H9 (cell line): ENCODE measurements around the gene FLRT2. TPM values are rescaled to one million over a fixed set of nuclear protein-coding genes. Genes with fewer than 3 reads are reported as not detected.
A peak's percentile ranks its signal among the peaks of the same experiment; 100 is the strongest.

Source experiments
- DNase-seq: peaks from one replicate; pipeline ENCODE4 v3.0.0-alpha.2; 2017
- H2AFZ ChIP-seq: one replicate; pipeline ENCODE4 v1.6.1; 2013; ENCODE audit warnings: mild to moderate bottlenecking, low read length, control low read depth, moderate library complexity
- H2AK5ac ChIP-seq: 2 replicates; pipeline ENCODE4 v1.6.1; 2013; ENCODE audit warnings: low read length, control low read depth, mixed read lengths; ENCODE audit not compliant: insufficient read length
- H2BK120ac ChIP-seq: one replicate; pipeline ENCODE4 v1.6.1; 2013; ENCODE audit warnings: low read depth, mild to moderate bottlenecking, low read length, control low read depth, inconsistent platforms; ENCODE audit not compliant: poor library complexity, severe bottlenecking
- H2BK12ac ChIP-seq: 2 replicates; pipeline ENCODE4 v1.6.1; 2013; ENCODE audit warnings: low read length, control low read depth, mixed read lengths, low read depth; ENCODE audit not compliant: insufficient read length
- H2BK15ac ChIP-seq: 2 replicates; pipeline ENCODE4 v1.6.1; 2013; ENCODE audit warnings: low read depth, low read length, control low read depth
- H2BK20ac ChIP-seq: one replicate; pipeline ENCODE4 v1.6.1; 2013; ENCODE audit warnings: low read depth, mild to moderate bottlenecking, low read length, control low read depth, inconsistent platforms; ENCODE audit not compliant: poor library complexity, severe bottlenecking
- H2BK5ac ChIP-seq: 2 replicates; pipeline ENCODE4 v1.6.1; 2013; ENCODE audit warnings: low read length, control low read depth, mixed read lengths; ENCODE audit not compliant: insufficient read length
- H3K14ac ChIP-seq: 2 replicates; pipeline ENCODE4 v1.6.1; 2013; ENCODE audit warnings: low read length, control low read depth; ENCODE audit not compliant: insufficient read depth
- H3K18ac ChIP-seq: 2 replicates; pipeline ENCODE4 v1.6.1; 2013; ENCODE audit warnings: low read depth, mild to moderate bottlenecking, mixed read lengths, low read length, control low read depth; ENCODE audit not compliant: insufficient read length
- H3K23ac ChIP-seq: 2 replicates; pipeline ENCODE4 v1.6.1; 2013; ENCODE audit warnings: low read length, control low read depth, mixed read lengths, low read depth; ENCODE audit not compliant: insufficient read length
- H3K23me2 ChIP-seq: 2 replicates; pipeline ENCODE4 v1.6.1; 2013; ENCODE audit warnings: low read depth, mild to moderate bottlenecking, mixed read lengths, low read length, control low read depth; ENCODE audit not compliant: insufficient read length, poor library complexity, severe bottlenecking
- H3K27ac ChIP-seq: 2 replicates; pipeline ENCODE4 v1.5.1; 2013; ENCODE audit warnings: low read length, control low read depth, mixed read lengths, low read depth; ENCODE audit not compliant: insufficient read length
- H3K27me3 ChIP-seq: 2 replicates; pipeline ENCODE4 v1.6.1; 2013; ENCODE audit warnings: low read length, control low read depth, inconsistent platforms; ENCODE audit not compliant: insufficient read depth
- H3K4ac ChIP-seq: 2 replicates; pipeline ENCODE4 v1.6.1; 2013; ENCODE audit warnings: low read depth, mild to moderate bottlenecking, control low read depth, inconsistent platforms, low read length, moderate library complexity
- H3K4me1 ChIP-seq: 2 replicates; pipeline ENCODE4 v1.6.1; 2013; ENCODE audit warnings: low read length, control low read depth, inconsistent platforms; ENCODE audit not compliant: insufficient read depth
- H3K4me2 ChIP-seq: 2 replicates; pipeline ENCODE4 v1.6.1; 2013; ENCODE audit warnings: low read length, control low read depth, mixed read lengths; ENCODE audit not compliant: insufficient read length, insufficient read depth
- H3K56ac ChIP-seq: 2 replicates; pipeline ENCODE4 v1.6.1; 2013; ENCODE audit warnings: low read depth, mild to moderate bottlenecking, mixed read lengths, low read length, control low read depth; ENCODE audit not compliant: insufficient read length
- H3K79me1 ChIP-seq: 2 replicates; pipeline ENCODE4 v1.6.1; 2013; ENCODE audit warnings: low read depth, mild to moderate bottlenecking, moderate library complexity, low read length, control low read depth, inconsistent platforms; ENCODE audit not compliant: insufficient read depth, poor library complexity, severe bottlenecking
- H3K79me2 ChIP-seq: 2 replicates; pipeline ENCODE4 v1.6.1; 2013; ENCODE audit warnings: low read length, control low read depth, inconsistent platforms; ENCODE audit not compliant: insufficient read depth
- H3K9ac ChIP-seq: 2 replicates; pipeline ENCODE4 v1.6.1; 2013; ENCODE audit warnings: low read length, control low read depth, mixed read lengths; ENCODE audit not compliant: insufficient read length; ENCODE audit errors: extremely low read depth
- H3K9me3 ChIP-seq: one replicate; pipeline ENCODE4 v1.6.1; 2013; ENCODE audit warnings: low read depth, low read length, inconsistent platforms; ENCODE audit not compliant: control insufficient read depth
- H3T11ph ChIP-seq: one replicate; pipeline ENCODE4 v1.6.1; 2013; ENCODE audit warnings: mild to moderate bottlenecking, low read length, control low read depth, inconsistent platforms
- H4K20me1 ChIP-seq: one replicate; pipeline ENCODE4 v1.6.1; 2013; ENCODE audit not compliant: control insufficient read depth, insufficient read length, insufficient read depth
- H4K5ac ChIP-seq: 2 replicates; pipeline ENCODE4 v1.6.1; 2013; ENCODE audit warnings: low read depth, mild to moderate bottlenecking, mixed read lengths, low read length, control low read depth; ENCODE audit not compliant: insufficient read length
- H4K8ac ChIP-seq: replicated peaks from 2 replicates; pipeline ENCODE4 v1.6.1; 2013; ENCODE audit warnings: low read length, control low read depth, mixed read lengths, low read depth; ENCODE audit not compliant: insufficient read length
- H4K91ac ChIP-seq: 2 replicates; pipeline ENCODE4 v1.6.1; 2013; ENCODE audit warnings: low read depth, mild to moderate bottlenecking, moderate library complexity, mixed read lengths, low read length, control low read depth; ENCODE audit not compliant: insufficient read length
- H3K27ac Mint-ChIP-seq, 3 experiments: 2 replicates in 2 of 3; 3 replicates in 1 of 3; pipeline ENCODE4 v1.8.0; 2020 to 2021; ENCODE audit warnings: mixed read lengths in 3 of 3, mild to moderate bottlenecking in 1 of 3, moderate library complexity in 1 of 3
- H3K27me3 Mint-ChIP-seq: 2 replicates; pipeline ENCODE4 v1.8.0; 2021; ENCODE audit warnings: low read depth, mild to moderate bottlenecking, moderate library complexity, mixed read lengths
- H3K36me3 Mint-ChIP-seq, 3 experiments: 2 replicates in 2 of 3; 3 replicates in 1 of 3; pipeline ENCODE4 v1.8.0; 2020 to 2021; ENCODE audit warnings: low read depth in 3 of 3, mixed read lengths in 3 of 3; ENCODE audit not compliant: insufficient read depth in 1 of 3
- H3K4me1 Mint-ChIP-seq, 2 experiments: 2 replicates each; pipeline ENCODE4 v1.8.0; 2020; ENCODE audit warnings: mixed read lengths in 2 of 2
- H3K4me3 Mint-ChIP-seq, 2 experiments: 2 replicates in 1 of 2; 3 replicates in 1 of 2; pipeline ENCODE4 v1.8.0; 2020 to 2021; ENCODE audit warnings: mild to moderate bottlenecking in 2 of 2, mixed read lengths in 2 of 2, moderate library complexity in 1 of 2
- H3K9me3 Mint-ChIP-seq, 2 experiments: 2 replicates in 1 of 2; 3 replicates in 1 of 2; pipeline ENCODE4 v1.8.0; 2020; ENCODE audit warnings: mild to moderate bottlenecking in 2 of 2, mixed read lengths in 2 of 2, moderate library complexity in 1 of 2
- WGBS: extraction: QIAGEN DNeasy Blood & Tissue Kit; methylation state at CpG from one replicate; pipeline ENCODE4 v1.1.7; 2013; ENCODE audit warnings: missing lambda C conversion rate, low lambda C conversion rate, mixed read lengths; ENCODE audit not compliant: insufficient read length; ENCODE audit errors: extremely low coverage; 5-methylcytosine and 5-hydroxymethylcytosine counted together
- total RNA-seq: library from RNA; stranded (reverse); gene quantifications from 2 replicates; pipeline ENCODE4 v1.2.1, GENCODE V29; 2021
- TF ChIP-seq, protein P1 (sequence below): fragments of 200-600 bp; sonication (generic); conservative IDR thresholded peaks from 3 replicates; pipeline ENCODE4 v1.8.0; 2021; ENCODE audit warnings: antibody characterized with exemption, mild to moderate bottlenecking

FLRT2 gene
- total RNA-seq, 1 experiment from 2014 or later, result 3.3 TPM

GRCh38 chr14:85578357-85578756 is 48.4 kb downstream of the FLRT2 start:
- no peak overlapping the region for H2AK5ac ChIP-seq
- no peak overlapping the region for H3T11ph ChIP-seq
- H3K79me1 ChIP-seq, result no peaks in the 10 kb centered on the region
- Mint-ChIP-seq H3K27me3 (no peaks in the 10 kb centered on the region), H3K4me3 (no peak overlapping the region), H3K36me3 (no peaks in the 10 kb centered on the region), H3K4me1 (peaks cover 41 to 43% of the 10 kb centered on the region in 2 experiments), H3K27ac (peak overlapping the region in 1 of 3 experiments; percentile 32; a peak in 1 of 7 replicates), H3K9me3 (no peaks in the 10 kb centered on the region)
- H3K27me3 ChIP-seq, result no peaks in the 10 kb centered on the region
- H3K4ac ChIP-seq, result no peak overlapping the region
- no peaks in the 10 kb centered on the region for H3K79me2 ChIP-seq
- no peak overlapping the region for H4K91ac ChIP-seq
- no CpG with 5 or more reads among the region's 8 CpGs for WGBS
- H3K14ac ChIP-seq, result no peak overlapping the region
- no peak for DNase-seq
- no peak overlapping the region for H4K5ac ChIP-seq
- no peak overlapping the region for H2BK120ac ChIP-seq
- no peaks in the 10 kb centered on the region for H3K9me3 ChIP-seq
- H2BK20ac ChIP-seq, result no peak overlapping the region
- no peak overlapping the region for H3K18ac ChIP-seq
- H3K4me1 ChIP-seq, result peaks cover 3% of the 10 kb centered on the region; the same call in 1 of the 2 replicates
- no peak overlapping the region for H3K9ac ChIP-seq
- no peak overlapping the region for H2AFZ ChIP-seq
- H2BK12ac ChIP-seq, result no peak overlapping the region
- H3K56ac ChIP-seq, result no peak overlapping the region
- no peaks in the 10 kb centered on the region for H3K23me2 ChIP-seq
- H2BK15ac ChIP-seq, result no peak overlapping the region
- no peaks in the 10 kb centered on the region for H4K20me1 ChIP-seq
- no peak overlapping the region for H2BK5ac ChIP-seq
- no peak overlapping the region for H3K27ac ChIP-seq
- H3K4me2 ChIP-seq, result no peak overlapping the region
- TF ChIP-seq, protein P1, sequence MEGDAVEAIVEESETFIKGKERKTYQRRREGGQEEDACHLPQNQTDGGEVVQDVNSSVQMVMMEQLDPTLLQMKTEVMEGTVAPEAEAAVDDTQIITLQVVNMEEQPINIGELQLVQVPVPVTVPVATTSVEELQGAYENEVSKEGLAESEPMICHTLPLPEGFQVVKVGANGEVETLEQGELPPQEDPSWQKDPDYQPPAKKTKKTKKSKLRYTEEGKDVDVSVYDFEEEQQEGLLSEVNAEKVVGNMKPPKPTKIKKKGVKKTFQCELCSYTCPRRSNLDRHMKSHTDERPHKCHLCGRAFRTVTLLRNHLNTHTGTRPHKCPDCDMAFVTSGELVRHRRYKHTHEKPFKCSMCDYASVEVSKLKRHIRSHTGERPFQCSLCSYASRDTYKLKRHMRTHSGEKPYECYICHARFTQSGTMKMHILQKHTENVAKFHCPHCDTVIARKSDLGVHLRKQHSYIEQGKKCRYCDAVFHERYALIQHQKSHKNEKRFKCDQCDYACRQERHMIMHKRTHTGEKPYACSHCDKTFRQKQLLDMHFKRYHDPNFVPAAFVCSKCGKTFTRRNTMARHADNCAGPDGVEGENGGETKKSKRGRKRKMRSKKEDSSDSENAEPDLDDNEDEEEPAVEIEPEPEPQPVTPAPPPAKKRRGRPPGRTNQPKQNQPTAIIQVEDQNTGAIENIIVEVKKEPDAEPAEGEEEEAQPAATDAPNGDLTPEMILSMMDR, result no peak
- no peak overlapping the region for H4K8ac ChIP-seq
- H3K23ac ChIP-seq, result no peak overlapping the region
